ENCODE data around the gene GNA14.
"Not testable (repeated sequence)": the region's sequence is repeated elsewhere in the genome, so short reads cannot be mapped to it uniquely, and the experiment has no call there.

- not testable (repeated sequence) for TF ChIP-seq POLR2A (IDR thresholded peaks at IDR 0.05; ENCODE audit: low read length); CTCF (IDR thresholded peaks at IDR 0.05)
Observed at GRCh38 chr9:77690723-77691122, 42.6 kb upstream of the GNA14 start.
